Breast epithelium (tissue), 3 donors: Measurements from ENCODE around the gene PAPPA.

Experiments used
- POLR2A ChIP-seq: fragments of 450-650 bp; IDR thresholded peaks from one replicate; pipeline ENCODE4 v1.6.1; 2016; ENCODE audit warnings: antibody characterized with exemption, mild to moderate bottlenecking, moderate library complexity
- TF ChIP-seq, protein P1 (sequence below), 3 donors: fragments of 450-650 bp; IDR thresholded peaks; one replicate each; pipeline ENCODE4 v1.5.1; 2016 to 2017; ENCODE audit warnings: antibody characterized with exemption in 3 of 3, mild to moderate bottlenecking in 3 of 3, moderate library complexity in 3 of 3

DNA sequence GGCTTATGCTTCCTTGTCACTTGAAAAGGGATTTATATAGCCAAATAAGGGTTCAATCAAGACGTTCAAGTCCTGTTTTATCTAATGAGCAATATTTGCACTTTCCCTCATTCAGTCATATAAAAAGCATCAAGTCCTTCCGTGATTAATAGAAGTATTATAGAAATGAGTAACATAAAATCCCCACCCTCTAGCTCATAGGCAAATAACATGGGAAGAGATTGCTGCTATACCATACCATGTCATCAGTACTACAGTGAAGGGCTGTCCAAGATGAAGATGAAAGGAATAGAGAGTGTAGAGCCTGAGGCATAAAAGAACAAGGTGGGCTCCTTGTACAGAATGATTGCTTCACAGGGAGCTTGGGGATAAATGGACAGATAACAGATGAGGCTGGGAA lies 20.4 kb upstream of the PAPPA start:
- TF ChIP-seq, protein P1, sequence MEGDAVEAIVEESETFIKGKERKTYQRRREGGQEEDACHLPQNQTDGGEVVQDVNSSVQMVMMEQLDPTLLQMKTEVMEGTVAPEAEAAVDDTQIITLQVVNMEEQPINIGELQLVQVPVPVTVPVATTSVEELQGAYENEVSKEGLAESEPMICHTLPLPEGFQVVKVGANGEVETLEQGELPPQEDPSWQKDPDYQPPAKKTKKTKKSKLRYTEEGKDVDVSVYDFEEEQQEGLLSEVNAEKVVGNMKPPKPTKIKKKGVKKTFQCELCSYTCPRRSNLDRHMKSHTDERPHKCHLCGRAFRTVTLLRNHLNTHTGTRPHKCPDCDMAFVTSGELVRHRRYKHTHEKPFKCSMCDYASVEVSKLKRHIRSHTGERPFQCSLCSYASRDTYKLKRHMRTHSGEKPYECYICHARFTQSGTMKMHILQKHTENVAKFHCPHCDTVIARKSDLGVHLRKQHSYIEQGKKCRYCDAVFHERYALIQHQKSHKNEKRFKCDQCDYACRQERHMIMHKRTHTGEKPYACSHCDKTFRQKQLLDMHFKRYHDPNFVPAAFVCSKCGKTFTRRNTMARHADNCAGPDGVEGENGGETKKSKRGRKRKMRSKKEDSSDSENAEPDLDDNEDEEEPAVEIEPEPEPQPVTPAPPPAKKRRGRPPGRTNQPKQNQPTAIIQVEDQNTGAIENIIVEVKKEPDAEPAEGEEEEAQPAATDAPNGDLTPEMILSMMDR (IDR thresholded peaks at IDR 0.05): no peak
- no peak for TF ChIP-seq POLR2A
